Measurements from ENCODE around the gene DYNC1LI2. TPM values are rescaled to one million over a fixed set of nuclear protein-coding genes. Genes with fewer than 3 reads are reported as not detected.

The DYNC1LI2 gene
- total RNA-seq, 1 experiment from 2014 or later: 94.2 TPM

DNA sequence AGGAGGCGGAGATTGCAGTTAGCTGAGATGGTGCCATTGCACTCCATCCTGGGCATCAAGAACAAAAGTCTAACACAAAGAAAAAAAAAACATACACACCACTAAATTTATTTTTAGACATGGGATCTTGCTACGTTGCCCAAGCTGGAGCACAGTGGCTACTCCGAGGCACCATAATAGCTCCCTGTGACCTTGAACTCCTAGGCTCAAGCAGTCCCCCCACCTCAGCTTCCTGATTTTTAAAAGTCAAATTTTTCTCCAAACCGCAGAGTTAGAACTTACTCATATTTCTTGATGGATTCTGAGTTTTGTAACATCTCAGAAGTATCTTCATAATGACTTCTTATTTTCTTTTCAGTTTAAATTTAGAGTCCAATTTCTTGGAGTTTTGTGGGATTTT is 58.3 kb downstream of the DYNC1LI2 start:
- peaks cover 47 to 60% of the 10 kb centered on the region in 2 experiments for H3K4me1 Mint-ChIP-seq
- no peak overlapping the region for H2AFZ ChIP-seq (ENCODE audit: low read length)
- no peaks in the 10 kb centered on the region for H4K20me1 ChIP-seq (ENCODE audit: control insufficient read depth, insufficient read depth, insufficient read length)
- no peak for TF ChIP-seq CTCF (conservative IDR thresholded peaks at IDR 0.05)
- no peak overlapping the region for H2BK12ac ChIP-seq (ENCODE audit: insufficient read length, low read depth, low read length)
- H2BK15ac ChIP-seq (ENCODE audit: low read depth, low read length): no peak overlapping the region
- H3K9me3 ChIP-seq (ENCODE audit: control insufficient read depth, low read depth, low read length): no peaks in the 10 kb centered on the region
- no peak overlapping the region for H2BK120ac ChIP-seq (ENCODE audit: low read depth, low read length, poor library complexity, severe bottlenecking)
- no peak overlapping the region for H3K14ac ChIP-seq (ENCODE audit: insufficient read depth, low read length)
- H3K18ac ChIP-seq (ENCODE audit: insufficient read length, low read depth, low read length): no peak overlapping the region
- no peak overlapping the region for H3K27ac ChIP-seq (ENCODE audit: insufficient read length, low read depth, low read length)
- no peaks in the 10 kb centered on the region for H3K27me3 ChIP-seq (ENCODE audit: insufficient read depth, low read length)
- H3T11ph ChIP-seq (ENCODE audit: low read length): no peak overlapping the region
- no peak overlapping the region for H3K56ac ChIP-seq (ENCODE audit: insufficient read length, low read depth, low read length)
- H3K27ac Mint-ChIP-seq: peak overlapping the region in 2 of 3 experiments; percentile 81 to 82; a peak in 3 of 7 replicates
- WGBS (ENCODE audit: extremely low coverage, insufficient read length, low lambda C conversion rate): no CpG with 5 or more reads among the region's 4 CpGs
- H3K4me1 ChIP-seq (ENCODE audit: insufficient read depth, low read length): peaks cover 2% of the 10 kb centered on the region
- DNase-seq: no peak
- H3K9ac ChIP-seq (ENCODE audit: extremely low read depth, insufficient read length, low read length): no peak overlapping the region
- peaks cover 6% of the 10 kb centered on the region for H3K79me1 ChIP-seq (ENCODE audit: insufficient read depth, low read depth, low read length, poor library complexity, severe bottlenecking)
- peaks cover 1% of the 10 kb centered on the region; the same call in 1 of the 2 replicates for H3K79me2 ChIP-seq (ENCODE audit: insufficient read depth, low read length)
- H3K23ac ChIP-seq (ENCODE audit: insufficient read length, low read depth, low read length): no peak overlapping the region
- H2BK20ac ChIP-seq (ENCODE audit: low read depth, low read length, poor library complexity, severe bottlenecking): no peak overlapping the region
- no peak overlapping the region for H3K4ac ChIP-seq (ENCODE audit: low read depth, low read length)
- H3K9me3 Mint-ChIP-seq: no peaks in the 10 kb centered on the region; a peak in 1 of 5 replicates
- H3K23me2 ChIP-seq (ENCODE audit: insufficient read length, low read depth, low read length, poor library complexity, severe bottlenecking): peaks cover 9% of the 10 kb centered on the region
- H3K27me3 Mint-ChIP-seq (ENCODE audit: low read depth): peaks cover 8% of the 10 kb centered on the region
- H2BK5ac ChIP-seq (ENCODE audit: insufficient read length, low read length): no peak overlapping the region
- H3K4me3 Mint-ChIP-seq: no peak overlapping the region
- H3K4me2 ChIP-seq (ENCODE audit: insufficient read depth, insufficient read length, low read length): no peak overlapping the region
- no peak overlapping the region for H2AK5ac ChIP-seq (ENCODE audit: insufficient read length, low read length)
- H4K8ac ChIP-seq (replicated peaks; ENCODE audit: insufficient read length, low read depth, low read length): no peak overlapping the region
- H4K91ac ChIP-seq (ENCODE audit: insufficient read length, low read depth, low read length): no peak overlapping the region
- peaks cover 3 to 12% (median 8%) of the 10 kb centered on the region in 3 experiments; a peak in 6 of 7 replicates for H3K36me3 Mint-ChIP-seq (ENCODE audit: insufficient read depth in 1 of 3, low read depth in 3 of 3)
- no peak overlapping the region for H4K5ac ChIP-seq (ENCODE audit: insufficient read length, low read depth, low read length)
